Body of pancreas (tissue), 4 donors: Measurements from ENCODE around the gene MGRN1. TPM values are rescaled to one million over a fixed set of nuclear protein-coding genes. Genes with fewer than 3 reads are reported as not detected.

ENCODE experiments used
- ATAC-seq: fragments of 150-250 bp; one replicate; pipeline ENCODE4 v1.9.1; 2016
- DNase-seq, 4 donors: peaks; one replicate each; pipeline ENCODE4 v3.0.0-alpha.2; 2019
- H3K27ac ChIP-seq, 4 donors: fragments of 200-600 bp; sonication (generic); 1 replicate in 3 of 4; 2 replicates in 1 of 4; pipeline versions ENCODE4 v1.5.1 to v1.6.1; 2016 to 2019; ENCODE audit warnings: mild to moderate bottlenecking in 1 of 4, mixed read lengths in 1 of 4, moderate library complexity in 1 of 4
- H3K27me3 ChIP-seq, 2 donors: fragments of 200-600 bp; sonication (generic); one replicate each; pipeline ENCODE4 v1.6.0; 2016; ENCODE audit warnings: mild to moderate bottlenecking in 1 of 2
- H3K36me3 ChIP-seq, 2 donors: fragments of 200-600 bp; sonication (generic); replicated peaks in 1 of 2; 2 replicates each; pipeline ENCODE4 v1.5.1; 2016; ENCODE audit warnings: low read depth in 2 of 2; ENCODE audit not compliant: insufficient read depth in 1 of 2
- H3K4me1 ChIP-seq: fragments of 200-600 bp; sonication (generic); one replicate; pipeline ENCODE4 v1.6.0; 2016
- H3K4me3 ChIP-seq, 2 donors: fragments of 200-600 bp; sonication (generic); 1 replicate in 1 of 2; 2 replicates in 1 of 2; pipeline ENCODE4 v1.5.1; 2016 to 2019
- H3K9me3 ChIP-seq, 3 donors: fragments of 200-600 bp; sonication (generic); 1 replicate in 2 of 3; 2 replicates in 1 of 3; pipeline ENCODE4 v1.5.1; 2016
- POLR2A ChIP-seq, 3 donors: fragments of 450-650 bp; IDR thresholded peaks; one replicate each; pipeline ENCODE4 v1.6.1; 2016; ENCODE audit warnings: antibody characterized with exemption in 3 of 3, mild to moderate bottlenecking in 2 of 3
- WGBS, 2 donors: methylation state at CpG; one replicate each; pipeline ENCODE4 v1.1.5; 2017; 5-methylcytosine and 5-hydroxymethylcytosine counted together
- intact Hi-C: fragments of 100-400 bp; cut with DNase I; formaldehyde crosslinking; loops from one replicate; pipeline ENCODE4 v1.15.1; 2023
- total RNA-seq, 2 donors: library from RNA; depleted of rRNA; stranded (reverse); fragments of >200 nt; gene quantifications; one replicate each; pipeline ENCODE4 v1.1.0, GENCODE V29; 2016
- TF ChIP-seq, protein P1 (sequence below), 7 experiments: fragments of 450-650 bp in 4 of 7; fragments of 200-600 bp in 3 of 7; sonication (generic) in 3 of 7; IDR thresholded peaks; one replicate each; pipeline ENCODE4 v1.5.1; 2016 to 2019; ENCODE audit warnings: antibody characterized with exemption in 7 of 7

Gene MGRN1
- total RNA-seq, 2 donors from 2014 or later: 23.3 to 44.8 TPM

DNA sequence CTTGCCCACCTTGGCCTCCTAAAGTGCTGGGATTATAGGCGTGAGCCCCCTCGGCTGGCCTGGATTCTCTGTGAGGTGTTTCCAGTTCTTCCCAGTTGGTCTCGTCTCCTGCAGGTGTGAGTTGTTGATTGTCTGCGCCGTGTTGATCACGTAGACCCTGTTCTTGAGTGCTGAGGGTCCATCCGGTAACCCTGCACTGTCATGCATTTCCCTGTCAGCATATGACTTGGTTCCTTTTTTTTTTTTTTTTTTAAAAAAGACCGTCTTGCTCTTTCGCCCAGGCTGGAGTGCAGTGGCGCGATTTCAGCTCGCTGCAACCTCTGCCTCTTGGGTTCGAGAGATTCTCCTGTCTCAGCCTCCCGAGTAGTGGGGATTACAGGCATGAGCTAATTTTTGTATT is 17.3 kb downstream of the MGRN1 start:
- no peaks in the 10 kb centered on the region for H3K27me3 ChIP-seq
- intact Hi-C loops: no loop called here
- ATAC-seq (no peak), DNase-seq (no peak)
- H3K36me3 ChIP-seq: no peaks in the 10 kb centered on the region
- H3K9me3 ChIP-seq: no peaks in the 10 kb centered on the region
- H3K27ac ChIP-seq: no peak overlapping the region
- H3K4me3 ChIP-seq: no peak overlapping the region
- no peak for TF ChIP-seq POLR2A (IDR thresholded peaks at IDR 0.05)
- H3K4me1 ChIP-seq: peaks cover 5% of the 10 kb centered on the region
- 80 to 91% methylated on average over 14 of the region's 14 CpGs for WGBS, 2 donors

DNA sequence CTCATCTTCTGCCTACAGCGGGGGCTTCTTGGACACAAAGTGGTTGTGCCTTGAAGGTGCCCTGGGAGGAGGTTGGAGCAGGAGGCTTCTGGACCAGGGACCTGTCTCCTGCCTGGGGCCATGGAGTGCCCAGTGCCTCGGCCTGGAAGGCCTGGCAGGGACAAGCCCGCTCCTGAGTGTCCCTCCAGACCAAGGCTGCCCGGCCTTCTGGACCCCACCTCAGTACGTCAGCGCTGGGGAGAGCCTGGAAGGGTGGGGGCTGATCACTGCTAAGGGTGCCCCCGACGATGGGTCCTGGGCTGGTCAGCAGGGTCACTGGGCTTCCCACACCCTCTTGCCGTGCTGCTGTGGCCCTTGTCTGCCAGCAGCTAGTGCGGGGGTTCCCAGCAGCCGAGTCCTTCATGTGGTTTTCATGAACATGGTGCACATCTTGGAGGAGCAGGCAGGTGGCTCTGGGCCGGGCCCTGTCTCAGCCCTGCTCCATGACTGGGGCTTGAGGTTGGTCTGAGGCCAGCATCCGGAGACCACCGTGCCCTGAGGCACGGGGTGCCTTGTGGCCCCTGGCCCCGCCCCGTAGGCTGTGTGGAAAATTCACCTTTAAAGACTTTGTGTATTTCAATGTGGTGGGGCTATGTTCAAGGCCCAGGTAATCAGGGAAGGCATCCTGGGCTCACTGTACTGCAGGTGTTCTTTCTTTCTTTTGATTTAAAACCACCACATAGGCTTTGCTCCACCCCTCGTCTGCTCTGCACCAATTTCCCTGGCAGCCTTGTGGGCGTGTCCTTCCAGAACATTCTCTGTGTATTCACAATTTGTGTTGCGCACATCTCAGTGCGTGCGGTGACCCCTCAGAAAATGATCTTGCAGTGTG is 22.4 kb downstream of the MGRN1 start:
- ATAC-seq (no peak), DNase-seq (no peak)
- Histone ChIP-seq H3K4me3 (no peak overlapping the region), H3K9me3 (no peaks in the 10 kb centered on the region), H3K4me1 (no peaks in the 10 kb centered on the region), H3K36me3 (peaks cover 0 to 2% of the 10 kb centered on the region in 2 donors), H3K27ac (no peak overlapping the region), H3K27me3 (no peaks in the 10 kb centered on the region)
- intact Hi-C loops: no loop called here
- TF ChIP-seq, protein P1, sequence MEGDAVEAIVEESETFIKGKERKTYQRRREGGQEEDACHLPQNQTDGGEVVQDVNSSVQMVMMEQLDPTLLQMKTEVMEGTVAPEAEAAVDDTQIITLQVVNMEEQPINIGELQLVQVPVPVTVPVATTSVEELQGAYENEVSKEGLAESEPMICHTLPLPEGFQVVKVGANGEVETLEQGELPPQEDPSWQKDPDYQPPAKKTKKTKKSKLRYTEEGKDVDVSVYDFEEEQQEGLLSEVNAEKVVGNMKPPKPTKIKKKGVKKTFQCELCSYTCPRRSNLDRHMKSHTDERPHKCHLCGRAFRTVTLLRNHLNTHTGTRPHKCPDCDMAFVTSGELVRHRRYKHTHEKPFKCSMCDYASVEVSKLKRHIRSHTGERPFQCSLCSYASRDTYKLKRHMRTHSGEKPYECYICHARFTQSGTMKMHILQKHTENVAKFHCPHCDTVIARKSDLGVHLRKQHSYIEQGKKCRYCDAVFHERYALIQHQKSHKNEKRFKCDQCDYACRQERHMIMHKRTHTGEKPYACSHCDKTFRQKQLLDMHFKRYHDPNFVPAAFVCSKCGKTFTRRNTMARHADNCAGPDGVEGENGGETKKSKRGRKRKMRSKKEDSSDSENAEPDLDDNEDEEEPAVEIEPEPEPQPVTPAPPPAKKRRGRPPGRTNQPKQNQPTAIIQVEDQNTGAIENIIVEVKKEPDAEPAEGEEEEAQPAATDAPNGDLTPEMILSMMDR (IDR thresholded peaks at IDR 0.05): no peak
- TF ChIP-seq POLR2A (IDR thresholded peaks at IDR 0.05): no peak
- 94 to 97% methylated on average over 8 to 22 of the region's 22 CpGs for WGBS, 2 donors

DNA sequence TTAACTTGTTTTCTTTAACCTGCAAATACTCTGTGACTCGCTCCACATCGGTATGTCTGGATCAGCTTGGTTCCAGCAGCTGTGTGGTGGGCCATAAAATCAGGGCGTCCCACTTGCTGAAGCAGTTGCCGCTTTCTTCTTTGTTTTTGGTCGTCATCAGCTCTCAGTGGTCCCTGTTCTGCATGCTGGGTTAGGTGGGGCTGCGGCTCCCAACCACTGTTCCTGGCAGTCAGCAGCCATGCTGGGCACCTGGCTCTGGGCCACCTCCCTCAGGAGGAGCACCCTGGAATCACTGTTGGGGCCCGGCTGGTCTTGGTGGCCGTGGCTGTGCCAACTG is 23.0 kb downstream of the MGRN1 start:
- peaks cover 0 to 2% of the 10 kb centered on the region in 2 donors for H3K36me3 ChIP-seq
- DNase-seq (no peak), ATAC-seq (no peak)
- H3K9me3 ChIP-seq: no peaks in the 10 kb centered on the region
- TF ChIP-seq POLR2A (IDR thresholded peaks at IDR 0.05): no peak
- TF ChIP-seq, protein P1 (IDR thresholded peaks at IDR 0.05): no peak
- H3K27me3 ChIP-seq: no peaks in the 10 kb centered on the region
- H3K4me1 ChIP-seq: peaks cover 2% of the 10 kb centered on the region
- whole genome bisulfite sequencing, 2 donors: 93 to 98% methylated on average over 6 to 8 of the region's 8 CpGs
- H3K4me3 ChIP-seq: no peak overlapping the region
- intact Hi-C loops: no loop called here
- no peak overlapping the region for H3K27ac ChIP-seq

DNA sequence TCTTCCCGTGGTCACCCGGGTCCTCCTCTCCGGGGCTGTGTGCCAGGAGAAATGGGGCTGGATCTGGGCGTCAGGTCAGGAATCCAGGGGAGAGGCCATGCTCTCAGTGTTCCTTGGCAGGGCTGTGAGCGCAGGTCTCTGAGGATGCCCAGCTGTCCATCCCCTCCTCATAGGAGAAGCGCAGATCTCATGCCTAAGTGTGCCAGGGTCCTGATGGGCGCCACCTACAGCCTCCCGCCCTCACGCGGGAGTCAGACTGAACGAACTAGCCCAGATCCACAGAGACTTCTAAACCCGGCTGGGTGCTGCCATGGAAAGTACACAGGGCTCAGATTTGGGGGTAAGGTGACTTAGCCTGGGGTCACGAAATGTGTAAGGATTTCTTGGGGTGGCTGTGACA is 24.3 kb downstream of the MGRN1 start:
- ATAC-seq (no peak), DNase-seq (no peak)
- Histone ChIP-seq H3K4me3 (no peak overlapping the region), H3K27me3 (no peaks in the 10 kb centered on the region), H3K9me3 (no peaks in the 10 kb centered on the region), H3K36me3 (peaks cover 0 to 2% of the 10 kb centered on the region in 2 donors), H3K4me1 (peaks cover 15% of the 10 kb centered on the region), H3K27ac (no peak overlapping the region)
- WGBS, 2 donors: 95 to 100% methylated on average over 4 to 8 of the region's 13 CpGs
- TF ChIP-seq, protein P1 (IDR thresholded peaks at IDR 0.05): no peak
- no peak for TF ChIP-seq POLR2A (IDR thresholded peaks at IDR 0.05)
- intact Hi-C loops: no loop called here

DNA sequence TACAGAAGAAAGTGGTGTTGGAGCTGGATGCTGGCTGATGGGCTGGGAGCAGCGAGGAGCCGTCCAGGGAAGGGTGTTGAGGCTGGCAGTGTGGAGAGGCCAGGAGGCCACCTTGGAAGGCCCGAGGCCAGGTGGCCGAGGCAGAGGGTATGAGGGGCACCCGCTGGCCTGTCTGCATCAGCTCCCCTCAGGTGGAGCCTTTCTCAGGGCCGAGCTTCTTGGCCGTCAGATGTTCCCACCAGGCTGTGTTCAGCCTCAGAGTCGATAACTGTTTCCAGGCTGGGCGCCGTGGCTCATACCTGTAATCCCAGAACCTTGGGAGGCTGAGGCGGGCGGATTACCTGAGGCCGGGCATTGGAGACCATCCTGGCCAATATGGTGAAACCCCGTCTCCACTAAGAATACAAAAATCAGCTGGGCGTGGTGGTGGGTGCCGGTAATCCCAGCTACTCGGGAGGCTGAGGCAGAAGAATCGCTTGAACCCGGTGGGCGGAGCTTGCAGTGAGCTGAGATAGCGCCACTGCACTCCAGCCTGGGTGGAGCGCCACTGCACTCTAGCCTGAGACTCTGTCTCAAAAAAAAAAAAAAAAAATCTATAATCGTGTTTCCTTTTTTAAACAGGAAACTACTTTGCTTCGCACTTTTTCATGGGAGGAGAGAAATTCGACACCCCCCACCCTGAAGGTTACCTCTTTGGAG is 25.3 kb downstream of the MGRN1 start:
- WGBS, 2 donors: 88 to 90% methylated on average over 22 of the region's 25 CpGs
- peak in 1 of 4 donors; percentile 44 for DNase-seq
- ATAC-seq: no peak
- H3K9me3 ChIP-seq: no peaks in the 10 kb centered on the region
- H3K27ac ChIP-seq: no peak overlapping the region
- H3K4me3 ChIP-seq: no peak overlapping the region
- H3K27me3 ChIP-seq: no peaks in the 10 kb centered on the region
- peaks cover 0 to 2% of the 10 kb centered on the region in 2 donors for H3K36me3 ChIP-seq
- peaks cover 25% of the 10 kb centered on the region for H3K4me1 ChIP-seq
- intact Hi-C loops: no loop called here
- TF ChIP-seq, protein P1 (IDR thresholded peaks at IDR 0.05): no peak
- no peak for TF ChIP-seq POLR2A (IDR thresholded peaks at IDR 0.05)
